H1 (cell line): ENCODE measurements around the gene CDKN1A. TPM values are rescaled to one million over a fixed set of nuclear protein-coding genes. Genes with fewer than 3 reads are reported as not detected.

Source experiments
- BACH1 ChIP-seq: IDR thresholded peaks from 2 replicates; pipeline ENCODE4 v1.6.1; 2012; ENCODE audit warnings: low read length, improper control_type of control experiment
- BCL11A ChIP-seq, 2 experiments: IDR thresholded peaks; one replicate each; pipeline ENCODE4 v1.6.1; 2011; ENCODE audit warnings: low read depth in 2 of 2, low read length in 2 of 2, mild to moderate bottlenecking in 2 of 2
- CBX5 ChIP-seq: fragments of 300-800, 300-1000 bp; sonication (generic); IDR thresholded peaks from 2 replicates; pipeline ENCODE4 v1.7.1; 2016; ENCODE audit warnings: antibody characterized with exemption, low read length, low read depth
- CEBPB ChIP-seq: IDR thresholded peaks from 2 replicates; pipeline ENCODE4 v1.6.1; 2012; ENCODE audit warnings: low read depth, low read length
- CREB1 ChIP-seq: IDR thresholded peaks from 2 replicates; pipeline ENCODE4 v1.6.1; 2012; ENCODE audit warnings: inconsistent platforms
- EP300 ChIP-seq, 2 experiments: IDR thresholded peaks; 1 replicate in 1 of 2; 2 replicates in 1 of 2; pipeline ENCODE4 v1.6.1; 2011 to 2012; ENCODE audit warnings: low read depth in 2 of 2, low read length in 2 of 2, mild to moderate bottlenecking in 2 of 2, borderline replicate concordance in 1 of 2, inconsistent platforms in 1 of 2, moderate library complexity in 1 of 2
- KDM1A ChIP-seq: fragments of 200-600, 300-600 bp; sonication (generic); IDR thresholded peaks from 2 replicates; pipeline ENCODE4 v1.7.1; 2016; ENCODE audit warnings: mild to moderate bottlenecking, low read length, borderline replicate concordance
- MAX ChIP-seq: IDR thresholded peaks from 2 replicates; pipeline ENCODE4 v1.6.1; 2012; ENCODE audit warnings: inconsistent platforms
- POLR2AphosphoS5 ChIP-seq: IDR thresholded peaks from 2 replicates; pipeline ENCODE4 v1.6.1; 2011; ENCODE audit warnings: low read depth, low read length
- POU5F1 ChIP-seq: IDR thresholded peaks from 2 replicates; pipeline ENCODE4 v1.6.1; 2011; ENCODE audit warnings: low read depth, mild to moderate bottlenecking, low read length, moderate library complexity
- RBBP5 ChIP-seq: IDR thresholded peaks from 2 replicates; pipeline ENCODE4 v1.7.1; 2012; ENCODE audit warnings: low read depth, mild to moderate bottlenecking, inconsistent platforms, low read length, moderate library complexity, borderline replicate concordance
- RXRA ChIP-seq: IDR thresholded peaks from 2 replicates; pipeline ENCODE4 v1.6.1; 2011; ENCODE audit warnings: low read depth, mild to moderate bottlenecking, low read length, moderate library complexity; ENCODE audit not compliant: insufficient read depth
- SAP30 ChIP-seq: fragments of 300-600 bp; sonication (generic); IDR thresholded peaks from 2 replicates; pipeline ENCODE4 v1.7.1; 2012; ENCODE audit warnings: low read length, moderate library complexity, mild to moderate bottlenecking, inconsistent platforms; ENCODE audit not compliant: insufficient read depth, insufficient replicate concordance
- USF2 ChIP-seq: IDR thresholded peaks from 2 replicates; pipeline ENCODE4 v1.6.1; 2011; ENCODE audit warnings: low read length, improper control_type of control experiment
- ZNF274 ChIP-seq: IDR thresholded peaks from 2 replicates; pipeline ENCODE4 v1.7.0; 2012; ENCODE audit warnings: low read length, borderline replicate concordance; ENCODE audit errors: extremely low read depth
- polyA plus RNA-seq, 7 experiments: library from polyadenylated mRNA; depleted of rRNA in 3 of 7; stranded (reverse) in 5 of 7; unstranded in 2 of 7; fragments of >200 nt in 5 of 7; fragments of 200-250 nt in 2 of 7; gene quantifications; 1 replicate in 5 of 7; 2 replicates in 1 of 7; 4 replicates in 1 of 7; pipeline versions ENCODE4 v1.2.1 to v1.2.3, GENCODE V29; 2011 to 2013; ENCODE audit warnings: missing spikeins in 2 of 7, mixed read lengths in 2 of 7
- total RNA-seq: library from RNA; stranded (reverse); fragmentation: NEBNext Ultra II Directional; extraction: Animal tissue kit (Norgen Biotek cat#: 25700); gene quantifications from 2 replicates; pipeline ENCODE4 v1.2.1, GENCODE V29; 2021

Gene CDKN1A
- total and polyA plus RNA-seq, 2 of the 8 experiments (the other 6 are each of a cell fraction or from before 2014, with no cell fraction given) = 15.2 to 36.0 TPM

- no peak for TF ChIP-seq EP300 (IDR thresholded peaks at IDR 0.05; ENCODE audit: borderline replicate concordance in 1 of 2, low read depth in 2 of 2, low read length in 2 of 2)
- TF ChIP-seq USF2 = no peak
- no peak for TF ChIP-seq POU5F1
- no peak for TF ChIP-seq ZNF274
- TF ChIP-seq RXRA = no peak
- no peak for TF ChIP-seq BCL11A (IDR thresholded peaks at IDR 0.05; ENCODE audit: low read depth in 2 of 2, low read length in 2 of 2)
- no peak for TF ChIP-seq CEBPB
- TF ChIP-seq KDM1A = no peak
- no peak for TF ChIP-seq POLR2AphosphoS5
- TF ChIP-seq MAX = peak; percentile 16; the same call in 1 of the 2 replicates
- no peak for TF ChIP-seq CBX5
- no peak for TF ChIP-seq CREB1
- TF ChIP-seq BACH1 = no peak
- TF ChIP-seq RBBP5 = no peak
- TF ChIP-seq SAP30 = no peak
Measured at GRCh38 chr6:36679043-36679833, 724 bp downstream of the CDKN1A start (continued).
